Vagina (tissue), 2 donors: ENCODE results near the gene TRDMT1.

Experiments used
- CTCF ChIP-seq, 3 experiments: fragments of 450-650 bp in 2 of 3; fragments of 200-600 bp in 1 of 3; sonication (generic) in 1 of 3; IDR thresholded peaks; one replicate each; pipeline ENCODE4 v1.5.1; 2017 to 2019; ENCODE audit warnings: antibody characterized with exemption in 3 of 3, mild to moderate bottlenecking in 2 of 3, moderate library complexity in 2 of 3
- POLR2A ChIP-seq, 2 donors: fragments of 450-650 bp; IDR thresholded peaks; one replicate each; pipeline ENCODE4 v1.6.1; 2017; ENCODE audit warnings: antibody characterized with exemption in 2 of 2, mild to moderate bottlenecking in 2 of 2, moderate library complexity in 2 of 2
- POLR2AphosphoS5 ChIP-seq, 2 donors: sonication (generic); formaldehyde crosslinking; IDR thresholded peaks; one replicate each; pipeline ENCODE4 v1.9.0; 2017; ENCODE audit warnings: antibody characterized with exemption in 2 of 2, mild to moderate bottlenecking in 2 of 2, low read depth in 1 of 2; ENCODE audit not compliant: insufficient read depth in 1 of 2

- TF ChIP-seq CTCF (IDR thresholded peaks at IDR 0.05), result no peak
- no peak for TF ChIP-seq POLR2AphosphoS5 (IDR thresholded peaks at IDR 0.05; ENCODE audit: insufficient read depth in 1 of 2, low read depth in 1 of 2)
- TF ChIP-seq POLR2A (IDR thresholded peaks at IDR 0.05), result no peak
Measured at GRCh38 chr10:17236468-17237148, 35.1 kb upstream of the TRDMT1 start.
